Neuronal stem cell (in vitro differentiated cells): ENCODE data around the gene MFAP4.

Experiments used
- DNase-seq: peaks from one replicate; pipeline ENCODE4 v3.0.0-alpha.2; 2013; ENCODE audit warnings: low spot score
- H2AFZ ChIP-seq: one replicate; pipeline ENCODE4 v1.6.1; 2013; ENCODE audit warnings: mild to moderate bottlenecking, low read length, inconsistent platforms
- H2AK5ac ChIP-seq: 2 replicates; pipeline ENCODE4 v1.6.1; 2013; ENCODE audit warnings: low read depth, mild to moderate bottlenecking, inconsistent platforms, low read length, moderate library complexity, mixed read lengths
- H2BK120ac ChIP-seq: 2 replicates; pipeline ENCODE4 v1.6.1; 2013; ENCODE audit warnings: low read depth, mild to moderate bottlenecking, inconsistent platforms, low read length, moderate library complexity, mixed read lengths
- H2BK12ac ChIP-seq: one replicate; pipeline ENCODE4 v1.6.1; 2013; ENCODE audit warnings: low read length, inconsistent platforms
- H2BK15ac ChIP-seq: 2 replicates; pipeline ENCODE4 v1.6.1; 2013; ENCODE audit warnings: mild to moderate bottlenecking, low read length, inconsistent platforms, mixed read lengths
- H2BK5ac ChIP-seq: one replicate; pipeline ENCODE4 v1.6.1; 2013; ENCODE audit warnings: inconsistent platforms, mild to moderate bottlenecking, low read length, moderate library complexity
- H3K14ac ChIP-seq: one replicate; pipeline ENCODE4 v1.6.1; 2013; ENCODE audit warnings: low read length, inconsistent platforms
- H3K18ac ChIP-seq: 2 replicates; pipeline ENCODE4 v1.6.1; 2013; ENCODE audit warnings: low read length, inconsistent platforms
- H3K23ac ChIP-seq: 2 replicates; pipeline ENCODE4 v1.6.1; 2013; ENCODE audit warnings: low read depth, mild to moderate bottlenecking, mixed read lengths, low read length, inconsistent platforms; ENCODE audit not compliant: poor library complexity
- H3K27ac ChIP-seq: replicated peaks from 3 replicates; pipeline ENCODE4 v1.5.1; 2013; ENCODE audit warnings: low read length, inconsistent platforms
- H3K27me3 ChIP-seq, 3 experiments: 2 replicates each; pipeline ENCODE4 v1.6.1; 2013; ENCODE audit warnings: low read length in 3 of 3, mild to moderate bottlenecking in 2 of 3, inconsistent platforms in 1 of 3, low read depth in 1 of 3, mixed read lengths in 1 of 3, moderate library complexity in 1 of 3; ENCODE audit not compliant: control insufficient read depth in 3 of 3, insufficient read depth in 3 of 3
- H3K36me3 ChIP-seq, 2 donors: replicated peaks in 1 of 2; 2 replicates each; pipeline ENCODE4 v1.6.1; 2013; ENCODE audit warnings: low read length in 2 of 2; ENCODE audit not compliant: control insufficient read depth in 2 of 2, insufficient read depth in 2 of 2
- H3K4ac ChIP-seq: 2 replicates; pipeline ENCODE4 v1.6.1; 2013; ENCODE audit warnings: inconsistent platforms, mild to moderate bottlenecking, low read length, moderate library complexity
- H3K4me1 ChIP-seq, 2 donors: 1 replicate in 1 of 2; 2 replicates in 1 of 2; pipeline ENCODE4 v1.6.1; 2013; ENCODE audit warnings: low read length in 2 of 2, low read depth in 1 of 2; ENCODE audit not compliant: control insufficient read depth in 2 of 2, insufficient read depth in 1 of 2
- H3K4me2 ChIP-seq: one replicate; pipeline ENCODE4 v1.6.1; 2013; ENCODE audit warnings: mild to moderate bottlenecking, low read length, inconsistent platforms; ENCODE audit not compliant: insufficient read depth, poor library complexity, severe bottlenecking
- H3K4me3 ChIP-seq, 2 donors: 2 replicates each; pipeline ENCODE4 v1.5.1; 2013; ENCODE audit warnings: low read length in 2 of 2, mild to moderate bottlenecking in 2 of 2, inconsistent platforms in 1 of 2, moderate library complexity in 1 of 2
- H3K79me1 ChIP-seq: one replicate; pipeline ENCODE4 v1.6.1; 2013; ENCODE audit warnings: low read depth, mild to moderate bottlenecking, inconsistent platforms, low read length, moderate library complexity
- H3K9ac ChIP-seq: one replicate; pipeline ENCODE4 v1.6.1; 2013; ENCODE audit warnings: mild to moderate bottlenecking, low read depth, low read length, inconsistent platforms; ENCODE audit not compliant: poor library complexity
- H3K9me3 ChIP-seq, 2 donors: replicated peaks in 1 of 2; 2 replicates each; pipeline versions ENCODE3 to v1.6.1; 2013; ENCODE audit warnings: low read length in 2 of 2, mild to moderate bottlenecking in 2 of 2, inconsistent platforms in 1 of 2, low read depth in 1 of 2, mixed read lengths in 1 of 2, moderate library complexity in 1 of 2; ENCODE audit not compliant: control insufficient read depth in 2 of 2, insufficient read depth in 1 of 2
- H4K8ac ChIP-seq: one replicate; pipeline ENCODE4 v1.6.1; 2013; ENCODE audit warnings: low read depth, mild to moderate bottlenecking, inconsistent platforms, low read length, moderate library complexity
- H4K91ac ChIP-seq: one replicate; pipeline ENCODE4 v1.6.1; 2013; ENCODE audit warnings: low read length, low read depth, mild to moderate bottlenecking, inconsistent platforms; ENCODE audit not compliant: poor library complexity
- WGBS, 2 donors: extraction: QIAGEN DNeasy Blood & Tissue Kit; methylation state at CpG; one replicate each; pipeline ENCODE4 v1.1.7; 2013; ENCODE audit warnings: missing lambda C conversion rate in 2 of 2, mixed read lengths in 1 of 2; ENCODE audit not compliant: insufficient read length in 2 of 2, insufficient replicate concordance in 1 of 2; ENCODE audit errors: extremely low coverage in 2 of 2; 5-methylcytosine and 5-hydroxymethylcytosine counted together

MFAP4 gene

DNA sequence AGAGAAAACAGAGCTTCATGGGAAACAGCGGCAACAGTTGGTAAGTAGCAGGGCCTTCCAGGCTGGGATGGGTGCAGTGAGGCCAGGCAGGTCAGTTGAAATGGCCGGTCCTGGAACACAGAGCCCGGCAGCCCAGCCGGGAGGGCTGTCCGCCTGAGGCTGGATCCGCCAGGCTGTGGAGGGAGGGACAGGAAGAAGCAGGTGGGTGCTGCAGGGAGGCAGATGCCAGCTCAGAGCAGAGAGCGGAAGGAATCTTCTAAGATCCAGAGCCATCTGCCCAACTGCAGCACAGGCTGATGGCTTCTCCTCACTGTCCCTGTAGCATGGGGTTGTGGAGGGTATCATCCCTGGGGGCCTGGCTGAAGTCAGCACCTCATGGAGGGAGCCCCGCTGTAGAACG is 24.6 kb upstream of the MFAP4 start:
- no peak overlapping the region for H2BK12ac ChIP-seq
- no peak overlapping the region for H3K27ac ChIP-seq
- H2BK5ac ChIP-seq = no peak overlapping the region
- H3K9me3 ChIP-seq = no peaks in the 10 kb centered on the region
- H2AFZ ChIP-seq = peak overlapping the region; percentile 54
- peak overlapping the region; percentile 53 for H3K9ac ChIP-seq
- DNase-seq = no peak
- H3K79me1 ChIP-seq = no peaks in the 10 kb centered on the region
- H3K27me3 ChIP-seq = peaks cover 0 to 39% (median 0%) of the 10 kb centered on the region in 3 experiments
- peak overlapping the region; percentile 67 for H3K14ac ChIP-seq
- H2BK15ac ChIP-seq = peak overlapping the region; percentile 87
- no peaks in the 10 kb centered on the region for H3K36me3 ChIP-seq
- no peak overlapping the region for H4K91ac ChIP-seq
- H3K4ac ChIP-seq = peak overlapping the region; percentile 1
- no peak overlapping the region for H4K8ac ChIP-seq
- H3K18ac ChIP-seq = peak overlapping the region; percentile 73
- WGBS, 2 donors = no CpG with 5 or more reads among the region's 9 CpGs
- H2BK120ac ChIP-seq = no peak overlapping the region
- peaks cover 0 to 13% of the 10 kb centered on the region in 2 donors for H3K4me1 ChIP-seq
- peak overlapping the region; percentile 92 for H2AK5ac ChIP-seq
- no peak overlapping the region for H3K4me3 ChIP-seq
- H3K23ac ChIP-seq = no peak overlapping the region
- no peak overlapping the region for H3K4me2 ChIP-seq

DNA sequence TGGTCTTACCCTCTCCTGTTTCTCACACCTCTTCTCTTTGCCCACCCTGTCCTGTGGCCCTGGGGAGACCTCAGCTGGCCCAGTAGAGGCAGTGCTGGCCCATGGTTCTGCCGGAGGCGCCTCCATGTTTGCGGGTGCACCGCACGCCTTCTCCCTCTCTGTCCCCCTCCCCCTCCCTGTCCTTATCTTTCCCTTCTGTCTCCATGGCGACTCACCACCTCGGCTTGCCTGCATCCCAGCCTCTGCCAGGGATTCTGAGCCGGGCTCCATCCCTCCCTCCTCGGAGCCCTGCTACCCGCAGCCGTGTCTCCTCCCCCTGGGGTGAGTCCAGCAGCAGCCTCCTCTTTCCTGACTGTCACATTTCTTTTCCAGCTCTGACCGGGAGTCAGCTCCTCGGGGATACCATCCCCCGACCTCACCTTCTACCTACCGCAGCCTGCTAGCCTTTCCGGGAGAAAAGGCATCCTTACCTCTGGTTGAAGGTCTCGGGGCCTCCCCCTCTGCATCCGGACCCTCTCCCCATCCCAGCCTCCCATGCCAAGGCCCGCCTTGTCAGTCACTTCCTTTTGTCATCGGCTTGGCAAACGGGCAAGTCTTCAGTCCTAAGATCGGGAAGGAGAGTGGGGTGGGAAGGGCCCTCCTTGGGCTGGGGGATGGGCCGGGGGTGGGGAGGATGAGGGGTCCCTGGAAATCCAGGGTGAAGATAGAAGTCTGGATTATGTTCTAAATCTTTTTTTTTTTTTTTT is 24.1 kb upstream of the MFAP4 start, which contains the start of gene RNF112:
TSS of gene RNF112 (plus strand) at position 358 of the 746 bp plus-strand sequence. CDS start at position 535, 177 bp downstream.
- WGBS, 2 donors = no CpG with 5 or more reads among the region's 23 CpGs

DNA sequence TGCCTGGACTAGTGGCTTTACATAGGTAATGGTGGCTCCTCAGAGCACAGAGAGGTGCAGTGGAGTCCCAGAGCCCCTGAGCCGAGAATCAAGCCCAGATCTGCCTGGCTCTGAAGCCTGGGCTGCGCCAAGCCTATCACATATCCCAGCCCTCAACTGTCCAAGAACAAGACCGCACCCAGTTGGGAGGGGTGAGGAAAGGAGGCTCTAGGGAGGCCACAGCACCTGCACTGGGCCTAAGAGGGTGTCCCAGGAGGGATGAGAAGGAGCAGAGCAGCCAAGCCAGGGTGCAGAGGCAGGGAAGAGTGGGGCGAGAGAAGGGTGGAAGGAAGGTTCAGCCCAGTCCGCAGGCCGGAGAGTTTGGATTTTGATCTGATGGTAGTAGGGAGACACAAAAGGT is 23.1 kb upstream of the MFAP4 start:
- no peak overlapping the region for H4K8ac ChIP-seq
- H3K23ac ChIP-seq = no peak overlapping the region
- peaks cover 0 to 13% of the 10 kb centered on the region in 2 donors for H3K4me1 ChIP-seq
- DNase-seq = no peak
- no peak overlapping the region for H3K4ac ChIP-seq
- no peaks in the 10 kb centered on the region for H3K79me1 ChIP-seq
- H2BK5ac ChIP-seq = no peak overlapping the region
- H2BK15ac ChIP-seq = no peak overlapping the region
- H3K18ac ChIP-seq = no peak overlapping the region
- no peak overlapping the region for H3K14ac ChIP-seq
- no peak overlapping the region for H3K4me3 ChIP-seq
- H3K9ac ChIP-seq = no peak overlapping the region
- no peak overlapping the region for H4K91ac ChIP-seq
- H2AFZ ChIP-seq = no peak overlapping the region
- no peaks in the 10 kb centered on the region for H3K36me3 ChIP-seq
- no CpG with 5 or more reads among the region's 6 CpGs for WGBS, 2 donors
- H3K4me2 ChIP-seq = no peak overlapping the region
- peak overlapping the region; percentile 14 for H2AK5ac ChIP-seq
- no peaks in the 10 kb centered on the region for H3K9me3 ChIP-seq
- H2BK12ac ChIP-seq = no peak overlapping the region
- H3K27me3 ChIP-seq = peaks cover 0 to 33% (median 0%) of the 10 kb centered on the region in 3 experiments
- H2BK120ac ChIP-seq = no peak overlapping the region
- H3K27ac ChIP-seq = no peak overlapping the region

More for the DNA sequence above, 24.1 kb upstream of the MFAP4 start, which contains the start of gene RNF112:
- H3K4me1 ChIP-seq = peaks cover 0 to 13% of the 10 kb centered on the region in 2 donors
- peak within 1 kb of the TSS; percentile 87 for H2BK15ac ChIP-seq
- no peak within 1 kb of the TSS for H4K91ac ChIP-seq
- peak within 1 kb of the TSS; percentile 53 for H3K9ac ChIP-seq
- no peaks in the 10 kb centered on the region for H3K9me3 ChIP-seq
- peak within 1 kb of the TSS; percentile 28 for H3K4me2 ChIP-seq
- peak within 1 kb of the TSS; percentile 73 for H3K18ac ChIP-seq
- no peak within 1 kb of the TSS for H3K4me3 ChIP-seq
- H3K36me3 ChIP-seq = no peaks in the 10 kb centered on the region
- no peak within 1 kb of the TSS for H2BK12ac ChIP-seq
- peak within 1 kb of the TSS; percentile 73 for H3K14ac ChIP-seq
- no peak within 1 kb of the TSS for H3K27ac ChIP-seq
- DNase-seq = no peak
- H4K8ac ChIP-seq = no peak within 1 kb of the TSS
- H3K4ac ChIP-seq = peak within 1 kb of the TSS; percentile 1
- no peak within 1 kb of the TSS for H3K23ac ChIP-seq
- H2BK5ac ChIP-seq = no peak within 1 kb of the TSS
- H2AFZ ChIP-seq = peak within 1 kb of the TSS; percentile 71
- H2AK5ac ChIP-seq = peak within 1 kb of the TSS; percentile 92
- no peak within 1 kb of the TSS for H2BK120ac ChIP-seq
- no peaks in the 10 kb centered on the region for H3K79me1 ChIP-seq
- peaks cover 0 to 33% (median 0%) of the 10 kb centered on the region in 3 experiments for H3K27me3 ChIP-seq

DNA sequence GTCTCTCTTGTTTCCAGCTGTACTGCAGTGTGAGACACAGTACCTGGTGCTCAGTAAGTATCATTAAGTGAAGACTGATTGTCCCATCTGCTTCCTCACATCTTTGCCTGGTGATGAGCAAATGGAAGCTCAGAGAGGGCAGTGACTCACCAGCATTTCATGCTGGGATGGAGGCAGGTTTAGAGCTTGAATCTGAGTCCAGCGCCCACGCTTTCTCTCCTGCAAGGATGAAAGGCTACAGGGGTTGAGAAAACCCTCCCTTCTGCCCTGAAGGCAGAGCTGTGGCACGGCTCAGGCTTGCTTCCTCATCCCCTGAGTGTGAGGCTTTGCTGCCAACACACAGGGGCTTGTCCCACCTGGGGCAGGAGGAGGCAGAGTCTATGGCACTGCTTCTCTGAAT is 22.5 kb upstream of the MFAP4 start:
- H2BK5ac ChIP-seq = no peak overlapping the region
- no peak overlapping the region for H3K18ac ChIP-seq
- no peak overlapping the region for H3K27ac ChIP-seq

More for the DNA sequence above, 22.5 kb upstream of the MFAP4 start:
- no CpG with 5 or more reads among the region's 3 CpGs for WGBS, 2 donors
- H3K9ac ChIP-seq = no peak overlapping the region
- no peak overlapping the region for H2AFZ ChIP-seq
- no peaks in the 10 kb centered on the region for H3K36me3 ChIP-seq
- no peak overlapping the region for H2AK5ac ChIP-seq
- H3K14ac ChIP-seq = no peak overlapping the region
- no peak overlapping the region for H3K4ac ChIP-seq
- H2BK120ac ChIP-seq = no peak overlapping the region
- H3K9me3 ChIP-seq = no peaks in the 10 kb centered on the region
- no peaks in the 10 kb centered on the region for H3K79me1 ChIP-seq
- peaks cover 0 to 13% of the 10 kb centered on the region in 2 donors for H3K4me1 ChIP-seq
- H2BK15ac ChIP-seq = no peak overlapping the region
- no peak overlapping the region for H3K4me3 ChIP-seq
- no peak for DNase-seq
- H3K27me3 ChIP-seq = peaks cover 0 to 32% (median 0%) of the 10 kb centered on the region in 3 experiments
- no peak overlapping the region for H4K8ac ChIP-seq
- H4K91ac ChIP-seq = no peak overlapping the region
- no peak overlapping the region for H3K4me2 ChIP-seq
- no peak overlapping the region for H3K23ac ChIP-seq
- no peak overlapping the region for H2BK12ac ChIP-seq
